Suprapubic skin (tissue), 3 donors: Measurements from ENCODE around the gene CEP72.

Source experiments
- EP300 ChIP-seq: sonication (generic); formaldehyde crosslinking; IDR thresholded peaks from one replicate; pipeline ENCODE4 v1.6.1; 2017; ENCODE audit warnings: antibody characterized with exemption
- TF ChIP-seq, protein P1 (sequence below), 2 donors: fragments of 200-600 bp in 1 of 2; fragments of 450-650 bp in 1 of 2; sonication (generic) in 1 of 2; IDR thresholded peaks; one replicate each; pipeline ENCODE4 v1.5.1; 2016 to 2019; ENCODE audit warnings: antibody characterized with exemption in 2 of 2, mild to moderate bottlenecking in 1 of 2, moderate library complexity in 1 of 2

DNA sequence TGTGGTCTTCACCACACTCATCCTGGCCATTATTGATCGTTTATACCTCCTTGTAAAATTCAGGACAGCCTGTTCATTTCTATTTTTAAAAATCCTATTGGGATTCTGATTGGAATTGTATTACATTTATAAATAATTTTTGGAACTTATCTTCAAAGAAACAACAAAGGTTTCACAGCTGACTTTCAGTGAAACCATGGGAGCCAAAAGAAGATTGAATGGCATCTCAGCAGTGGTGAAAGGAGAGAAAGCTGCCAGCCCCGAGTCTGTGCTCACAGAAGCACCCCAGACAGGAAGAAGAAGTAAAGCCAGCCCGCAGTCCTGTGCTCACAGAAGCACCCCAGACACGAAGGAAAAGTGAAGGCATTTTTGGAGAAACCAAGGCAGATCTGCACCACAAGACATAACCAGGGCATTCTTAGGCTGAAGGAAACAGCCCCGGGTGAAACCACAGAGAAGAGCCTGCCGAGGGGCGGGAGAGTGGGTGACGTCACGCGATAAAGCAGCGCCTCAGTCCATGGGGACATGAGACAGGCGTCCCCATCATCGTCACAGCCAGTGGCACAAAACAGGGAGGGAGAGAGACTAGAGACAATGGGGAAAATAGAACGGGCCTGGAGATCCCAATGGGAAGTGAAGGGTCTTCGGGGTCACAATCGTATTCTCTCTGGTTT lies 45.4 kb upstream of the CEP72 start:
- TF ChIP-seq, protein P1, sequence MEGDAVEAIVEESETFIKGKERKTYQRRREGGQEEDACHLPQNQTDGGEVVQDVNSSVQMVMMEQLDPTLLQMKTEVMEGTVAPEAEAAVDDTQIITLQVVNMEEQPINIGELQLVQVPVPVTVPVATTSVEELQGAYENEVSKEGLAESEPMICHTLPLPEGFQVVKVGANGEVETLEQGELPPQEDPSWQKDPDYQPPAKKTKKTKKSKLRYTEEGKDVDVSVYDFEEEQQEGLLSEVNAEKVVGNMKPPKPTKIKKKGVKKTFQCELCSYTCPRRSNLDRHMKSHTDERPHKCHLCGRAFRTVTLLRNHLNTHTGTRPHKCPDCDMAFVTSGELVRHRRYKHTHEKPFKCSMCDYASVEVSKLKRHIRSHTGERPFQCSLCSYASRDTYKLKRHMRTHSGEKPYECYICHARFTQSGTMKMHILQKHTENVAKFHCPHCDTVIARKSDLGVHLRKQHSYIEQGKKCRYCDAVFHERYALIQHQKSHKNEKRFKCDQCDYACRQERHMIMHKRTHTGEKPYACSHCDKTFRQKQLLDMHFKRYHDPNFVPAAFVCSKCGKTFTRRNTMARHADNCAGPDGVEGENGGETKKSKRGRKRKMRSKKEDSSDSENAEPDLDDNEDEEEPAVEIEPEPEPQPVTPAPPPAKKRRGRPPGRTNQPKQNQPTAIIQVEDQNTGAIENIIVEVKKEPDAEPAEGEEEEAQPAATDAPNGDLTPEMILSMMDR (IDR thresholded peaks at IDR 0.05), result no peak
- no peak for TF ChIP-seq EP300
